Measurements from ENCODE around the gene PCDH9.
"Not testable (repeated sequence)": the region's sequence is repeated elsewhere in the genome, so short reads cannot be mapped to it uniquely, and the experiment has no call there.

PCDH9 gene

GRCh38 chr13:66635526-66635925 lies 594.6 kb downstream of the PCDH9 start:
- no peak for DNase-seq

DNA sequence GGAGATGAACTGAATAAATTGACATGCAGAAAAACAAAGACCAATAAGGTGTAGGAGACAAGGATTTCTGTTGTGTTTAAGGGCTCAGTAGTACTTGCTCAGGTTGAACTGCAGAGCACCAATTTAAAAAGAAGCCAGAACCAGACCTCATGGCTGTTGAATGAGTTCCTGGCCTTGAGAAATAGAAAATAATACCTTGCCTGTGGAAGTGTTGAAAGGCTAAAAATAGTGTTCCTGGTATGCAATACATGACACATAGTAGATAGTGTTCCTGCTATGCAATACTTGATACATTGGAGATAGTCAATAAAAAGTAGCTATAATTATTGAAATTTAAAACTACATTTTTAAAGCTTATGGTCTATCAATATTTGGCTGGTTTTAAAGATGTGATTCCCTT lies 595.8 kb downstream of the PCDH9 start:
- no peak for DNase-seq

DNA sequence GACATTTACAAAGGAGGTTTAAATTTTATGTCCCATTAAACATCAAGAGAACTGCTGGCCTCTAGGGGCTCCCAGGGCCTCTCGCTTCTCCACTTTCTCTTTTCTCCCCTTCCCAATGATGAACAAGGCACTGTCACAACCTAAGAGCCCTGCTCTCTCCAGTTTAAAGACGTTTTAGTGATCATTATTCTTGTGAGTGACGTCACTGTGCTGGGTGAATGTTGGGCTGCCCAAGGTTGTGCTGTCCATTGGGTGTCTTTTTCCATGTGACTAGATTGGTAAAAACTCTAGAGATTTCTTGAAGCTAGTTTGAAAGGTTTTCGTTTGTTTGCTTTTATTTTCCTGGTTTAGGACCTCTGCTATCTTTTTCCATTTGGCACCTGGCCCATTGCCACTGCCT lies 602.6 kb downstream of the PCDH9 start:
- DNase-seq: no peak

DNA sequence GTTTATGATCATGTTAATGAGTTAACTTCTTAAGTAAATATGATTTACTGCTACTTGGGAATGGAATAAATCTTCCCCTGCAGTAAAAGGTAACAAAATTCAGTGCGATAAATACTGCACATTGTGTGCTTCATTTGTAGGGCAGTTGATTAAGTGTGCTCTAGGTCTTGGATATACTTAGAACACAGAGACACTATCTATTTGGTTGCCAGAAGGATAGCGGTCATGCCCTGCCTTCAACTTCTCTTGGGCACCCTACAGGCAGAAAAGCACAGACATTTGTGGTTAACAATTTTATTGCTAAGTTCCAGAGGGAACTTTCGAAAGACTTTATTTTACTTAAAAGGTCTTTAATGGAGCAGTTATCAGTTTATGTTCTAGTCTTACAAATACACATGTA lies 605.8 kb downstream of the PCDH9 start:
- DNase-seq: no peak

DNA sequence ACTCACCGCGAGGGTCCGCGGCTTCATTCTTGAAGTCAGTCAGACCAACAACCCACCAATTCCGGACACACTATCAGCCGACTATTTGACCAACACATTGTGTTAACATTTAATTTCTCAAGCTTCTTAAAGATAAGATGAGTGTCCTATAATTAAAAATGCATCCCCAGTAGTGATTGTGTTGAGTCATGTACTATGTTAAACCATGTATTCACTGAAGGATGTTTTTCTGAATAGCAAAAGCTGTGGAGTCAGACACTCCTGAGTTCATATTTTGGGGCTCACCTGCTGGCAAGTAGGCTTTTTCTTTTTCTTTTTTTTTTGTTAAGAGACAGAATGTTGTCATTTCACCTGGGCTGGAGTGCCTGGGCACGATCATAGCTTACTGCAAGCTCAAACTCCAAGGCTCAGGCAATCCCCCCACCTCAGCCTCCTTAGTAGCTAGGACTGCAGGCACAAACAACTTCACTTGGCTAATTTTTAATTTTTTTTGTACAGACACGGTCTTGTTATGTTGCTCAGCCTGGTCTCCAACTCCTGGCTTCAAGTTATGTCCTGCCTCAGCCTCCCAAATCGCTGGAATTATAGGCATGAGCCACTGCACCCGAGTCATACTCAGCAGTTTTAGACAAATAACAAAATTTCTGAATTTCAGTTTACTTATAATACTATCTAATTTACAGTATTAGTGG lies 606.9 kb downstream of the PCDH9 start:
- DNase-seq: no peak

DNA sequence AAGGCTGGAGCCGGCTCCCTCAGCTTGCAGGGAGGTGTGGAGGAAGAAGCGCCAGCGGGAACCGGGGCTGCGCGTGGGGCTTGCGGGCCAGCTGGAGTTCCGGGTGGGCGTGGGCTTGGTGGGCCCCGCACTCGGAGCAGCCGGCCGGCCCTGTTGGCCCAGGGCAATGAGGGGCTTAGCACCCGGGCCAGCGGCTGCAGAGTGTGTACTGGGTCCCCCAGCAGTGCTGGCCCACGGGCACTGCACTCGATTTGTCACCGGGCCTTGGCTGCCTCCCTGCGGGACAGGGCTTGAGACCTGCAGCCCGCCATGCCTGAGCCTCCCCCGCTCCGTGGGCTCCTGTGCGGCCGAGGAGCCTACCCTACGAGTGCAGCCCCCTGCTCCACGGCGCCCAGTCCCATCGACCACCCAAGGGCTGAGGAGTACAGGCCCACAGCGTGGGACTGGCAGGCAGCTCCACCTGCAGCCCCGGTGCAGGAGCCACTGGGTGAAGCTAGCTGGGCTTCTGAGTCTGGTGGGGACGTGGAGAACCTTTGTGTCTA lies 608.2 kb downstream of the PCDH9 start:
- DNase-seq: not testable (repeated sequence)

GRCh38 chr13:66618702-66619101 lies 611.4 kb downstream of the PCDH9 start:
- no peak for DNase-seq

- DNase-seq: no peak
Observed at GRCh38 chr13:66617786-66618185, 612.4 kb downstream of the PCDH9 start.

GRCh38 chr13:66612983-66613382 lies 617.2 kb downstream of the PCDH9 start:
- DNase-seq: no peak

GRCh38 chr13:66586489-66586888 lies 643.6 kb downstream of the PCDH9 start:
- DNase-seq: no peak

DNA sequence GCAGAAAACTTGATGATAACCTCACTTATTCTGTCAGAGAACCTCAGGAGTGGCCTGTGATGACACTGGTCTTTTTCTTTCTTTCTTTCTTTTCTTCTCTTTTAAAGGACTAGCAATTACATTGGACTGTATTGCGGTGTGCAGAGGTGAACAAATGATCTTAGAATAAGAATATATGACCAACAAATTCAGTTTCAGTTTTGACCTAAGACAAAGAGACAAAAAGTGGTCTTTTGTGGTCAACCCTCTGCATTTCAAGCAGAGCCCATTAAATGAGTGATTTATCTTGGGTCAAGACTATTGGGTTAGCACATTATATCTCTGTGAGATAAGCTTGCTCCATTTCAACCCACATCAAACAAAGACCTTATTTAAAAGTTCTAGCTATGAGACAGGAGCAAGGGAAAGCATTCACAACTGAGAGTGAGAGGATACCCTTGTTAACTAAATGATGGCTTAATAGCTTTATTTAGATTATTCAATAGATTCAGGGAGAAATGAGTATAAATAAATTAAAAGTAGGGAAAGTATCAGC lies 644.4 kb downstream of the PCDH9 start:
- DNase-seq: no peak

- DNase-seq: no peak
Observed at GRCh38 chr13:66581675-66582074, 648.5 kb downstream of the PCDH9 start.

GRCh38 chr13:66578305-66578704 lies 651.8 kb downstream of the PCDH9 start:
- DNase-seq: no peak

DNA sequence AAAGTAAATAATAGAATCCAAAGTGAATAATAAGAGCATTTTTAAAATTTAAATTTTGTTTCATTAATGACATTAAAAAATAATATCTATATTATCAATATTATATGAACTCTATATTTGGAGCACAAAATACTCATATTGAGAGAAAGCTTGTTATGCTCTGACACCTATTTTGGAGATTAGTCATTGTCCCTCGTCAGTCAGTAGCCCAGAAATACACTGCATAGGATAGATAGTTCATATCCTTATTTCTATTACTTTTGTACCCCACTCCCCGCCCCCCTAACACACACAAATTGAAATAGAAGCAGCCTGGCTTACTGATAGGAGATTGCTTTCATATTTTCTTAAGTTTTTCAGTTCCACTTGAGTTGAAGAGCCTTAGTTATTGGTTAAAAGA lies 652.8 kb downstream of the PCDH9 start:
- no peak for DNase-seq

- DNase-seq: no peak
Observed at GRCh38 chr13:66576381-66576780, 653.8 kb downstream of the PCDH9 start.

DNA sequence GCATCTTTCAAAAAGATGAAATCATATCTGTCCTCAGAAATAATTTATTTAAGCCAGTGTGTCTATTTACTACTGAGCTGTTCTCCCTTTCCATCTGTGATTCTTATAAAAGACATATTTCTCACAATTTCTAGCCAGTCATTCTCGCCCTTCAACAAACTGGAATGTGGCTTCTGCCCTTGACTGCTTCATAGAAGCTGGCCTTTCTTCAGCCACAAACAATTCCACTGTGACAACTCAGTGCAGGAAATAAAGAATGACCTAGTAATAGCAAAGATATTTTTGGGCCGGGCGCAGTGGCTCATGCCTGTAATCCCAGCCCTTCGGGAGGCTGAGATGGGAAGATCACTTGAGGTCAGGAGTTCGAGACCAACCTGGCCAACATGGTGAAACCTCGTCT lies 655.5 kb downstream of the PCDH9 start:
- no peak for DNase-seq

- no peak for DNase-seq
Observed at GRCh38 chr13:66567899-66568612, 662.1 kb downstream of the PCDH9 start.

DNA sequence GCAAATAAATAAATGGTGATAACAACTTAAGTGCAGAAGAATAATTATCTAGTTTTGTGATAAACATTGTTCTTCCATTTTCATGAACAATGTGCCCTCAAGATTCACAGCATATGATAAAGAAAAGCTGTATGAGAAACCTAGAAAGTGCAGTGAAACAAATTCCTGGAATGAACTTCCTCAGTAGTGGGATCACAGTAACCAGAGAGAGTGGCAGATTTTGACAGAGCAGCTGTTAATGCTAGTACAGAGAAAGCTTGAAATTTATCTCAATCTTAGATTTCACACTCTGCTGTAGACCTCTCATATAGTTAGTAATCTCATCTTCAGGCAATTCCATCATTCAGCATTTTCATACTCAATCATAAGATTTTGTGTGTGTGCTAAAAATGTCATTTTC lies 664.9 kb downstream of the PCDH9 start:
- DNase-seq: no peak

- DNase-seq: no peak
Observed at GRCh38 chr13:66563076-66563475, 667.1 kb downstream of the PCDH9 start.

DNA sequence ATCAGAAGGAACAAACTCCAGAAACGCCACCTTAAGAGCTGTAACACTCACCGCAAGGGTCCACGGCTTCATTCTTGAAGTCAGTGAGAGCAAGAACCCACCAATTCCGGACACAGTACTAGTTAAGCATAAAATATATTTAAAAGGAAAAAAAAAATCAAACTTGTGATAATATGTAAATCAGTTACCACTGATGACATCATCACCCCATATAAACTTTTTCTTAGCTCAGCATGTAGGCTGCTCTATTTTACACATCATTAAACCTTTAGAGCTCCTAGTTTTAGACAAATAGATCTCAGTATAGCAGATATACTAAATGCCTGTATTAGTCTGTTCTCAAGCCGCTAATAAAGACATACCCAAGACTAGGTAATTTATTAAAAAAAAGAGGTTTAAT lies 668.1 kb downstream of the PCDH9 start:
- DNase-seq: no peak

- DNase-seq: no peak
Observed at GRCh38 chr13:66560991-66561390, 669.1 kb downstream of the PCDH9 start.

- DNase-seq: no peak
Observed at GRCh38 chr13:66560189-66560588, 669.9 kb downstream of the PCDH9 start.

DNA sequence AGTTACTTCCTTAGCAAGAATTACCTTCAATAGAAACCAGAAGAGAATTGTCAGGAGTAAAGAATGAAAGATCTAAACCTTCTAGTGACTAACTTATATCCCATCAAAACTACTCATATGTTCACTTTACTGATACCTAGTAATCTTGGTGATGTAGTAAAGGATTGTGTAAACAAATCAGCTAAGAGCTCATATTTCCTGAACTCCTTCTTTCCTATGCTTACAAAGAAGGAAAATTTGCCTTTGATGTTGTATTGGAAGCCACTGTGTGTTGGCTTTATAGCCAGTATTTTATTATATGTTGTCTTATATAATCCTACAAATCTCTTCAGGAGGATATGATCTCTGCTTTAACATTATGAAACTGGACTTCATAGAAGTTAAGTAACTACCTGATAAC lies 671.0 kb downstream of the PCDH9 start:
- no peak for DNase-seq

- DNase-seq: no peak
Observed at GRCh38 chr13:66558506-66558905, 671.6 kb downstream of the PCDH9 start.
